H1 (cell line): ENCODE results near the gene SCARB1. TPM values are rescaled to one million over a fixed set of nuclear protein-coding genes. Genes with fewer than 3 reads are reported as not detected.

Experiments
- polyA plus RNA-seq, 7 experiments: library from polyadenylated mRNA; depleted of rRNA in 3 of 7; stranded (reverse) in 5 of 7; unstranded in 2 of 7; fragments of >200 nt in 5 of 7; fragments of 200-250 nt in 2 of 7; gene quantifications; 1 replicate in 5 of 7; 2 replicates in 1 of 7; 4 replicates in 1 of 7; pipeline versions ENCODE4 v1.2.1 to v1.2.3, GENCODE V29; 2011 to 2013; ENCODE audit warnings: missing spikeins in 2 of 7, mixed read lengths in 2 of 7
- small RNA-seq: library from polyadenylated mRNA; stranded (forward); fragments of <200 nt; extraction: miRNeasy Mini kit (QIAGEN cat#:217004); gene quantifications from one replicate; pipeline ENCODE3, GENCODE V24; 2013; ENCODE audit not compliant: insufficient read depth
- total RNA-seq: library from RNA; stranded (reverse); fragmentation: NEBNext Ultra II Directional; extraction: Animal tissue kit (Norgen Biotek cat#: 25700); gene quantifications from 2 replicates; pipeline ENCODE4 v1.2.1, GENCODE V29; 2021

Gene SCARB1
- total and polyA plus RNA-seq, 2 of the 8 experiments (the other 6 are each of a cell fraction or from before 2014, with no cell fraction given): 45.3 to 57.1 TPM

Small RNA genes lying within 50 kb of the gene (small RNA-seq; reads per million reads assigned to genes)
- gene RNU6-927P: not detected

Other genes with a start within 250 kb of the SCARB1 start
- 559 and 571 TPM in 2 replicates for gene UBC, start 50.8 kb upstream of the SCARB1 start, total RNA-seq
- 366 and 749 TPM in 2 replicates for gene UBC, start 50.8 kb upstream of the SCARB1 start, polyA plus RNA-seq (2011; rRNA removed)
- gene DHX37, start 125.3 kb upstream of the SCARB1 start, total RNA-seq: 46.2 and 47.3 TPM in 2 replicates
- gene DHX37, start 125.3 kb upstream of the SCARB1 start, polyA plus RNA-seq (2011; rRNA removed): 17.0 and 30.5 TPM in 2 replicates
- gene BRI3BP, start 129.8 kb upstream of the SCARB1 start, total RNA-seq: 13.4 and 14.2 TPM in 2 replicates
- 5.0 and 5.4 TPM in 2 replicates for gene BRI3BP, start 129.8 kb upstream of the SCARB1 start, polyA plus RNA-seq (2011; rRNA removed)
- gene AACS, start 201.6 kb upstream of the SCARB1 start, total RNA-seq: 52.4 and 54.6 TPM in 2 replicates
- gene AACS, start 201.6 kb upstream of the SCARB1 start, polyA plus RNA-seq (2011; rRNA removed): 51.9 and 60.8 TPM in 2 replicates